KBM-7 (cell line): ENCODE measurements around the gene UQCC5.
A peak's percentile ranks its signal among the peaks of the same experiment; 100 is the strongest.

Experiments
- DNase-seq: peaks from one replicate; pipeline ENCODE4 v3.0.0-alpha.2; 2015
- in situ Hi-C: fragments of 300-500 bp; cut with MboI; formaldehyde crosslinking; loops from 2 replicates; pipeline ENCODE4 v1.14.3; 2020; ENCODE audit warnings: low sequenced_read_pairs, low pct_unique_long_range_greater_than_20kb, mixed read lengths

UQCC5 gene

GRCh38 chr3:52530918-52531826 is 5.2 kb upstream of the UQCC5 start:
- DNase-seq, result no peak
- in situ Hi-C loops, result no loop called here

- DNase-seq, result no peak
- in situ Hi-C loops, result no loop called here
Measured at GRCh38 chr3:52531860-52532516, 4.4 kb upstream of the UQCC5 start.

- DNase-seq, result peak; percentile 30
- in situ Hi-C loops, result no loop called here
Measured at GRCh38 chr3:52532517-52532837, 3.9 kb upstream of the UQCC5 start.

DNA sequence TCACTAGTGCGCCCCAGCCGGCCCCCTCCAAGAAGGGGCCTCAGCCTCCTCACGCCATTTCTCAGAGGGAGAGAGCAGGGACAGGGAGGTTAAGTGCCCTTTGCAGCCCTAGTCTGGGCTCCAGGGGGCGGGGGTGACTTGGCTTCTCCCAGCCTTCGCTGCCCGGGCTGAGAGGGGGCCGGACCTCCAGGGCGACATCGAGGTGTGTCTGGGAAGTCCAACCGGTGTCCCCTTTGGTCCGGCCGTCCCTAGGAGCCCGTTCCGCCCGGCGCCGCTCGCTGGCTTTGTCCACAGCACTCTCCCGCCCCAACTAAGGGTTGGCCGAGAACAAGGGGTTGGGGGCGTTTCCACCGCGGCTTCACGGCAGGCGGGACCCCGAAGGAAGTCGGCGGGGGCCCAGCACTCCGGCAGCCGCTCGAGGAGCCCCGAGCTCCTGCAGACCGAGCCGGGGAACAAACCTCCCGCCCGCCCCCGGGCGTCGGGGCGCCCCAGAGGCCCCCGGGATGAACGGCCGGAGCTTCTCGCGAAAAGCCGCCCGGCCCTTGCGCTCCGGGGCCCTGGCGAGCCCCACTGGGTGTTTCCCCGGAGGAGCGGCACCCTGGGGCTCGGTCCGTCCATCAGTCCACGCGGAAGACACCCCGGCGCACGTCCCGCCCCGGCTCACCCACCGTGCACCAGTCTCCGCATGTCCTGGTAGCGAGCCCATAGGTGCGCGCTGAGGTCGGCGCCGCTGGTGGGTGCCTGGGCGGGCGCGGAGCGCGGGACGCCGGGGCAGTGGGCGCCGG is 3.4 kb upstream of the UQCC5 start:
- peak; percentile 21 for DNase-seq
- in situ Hi-C loops, result no loop called here

DNA sequence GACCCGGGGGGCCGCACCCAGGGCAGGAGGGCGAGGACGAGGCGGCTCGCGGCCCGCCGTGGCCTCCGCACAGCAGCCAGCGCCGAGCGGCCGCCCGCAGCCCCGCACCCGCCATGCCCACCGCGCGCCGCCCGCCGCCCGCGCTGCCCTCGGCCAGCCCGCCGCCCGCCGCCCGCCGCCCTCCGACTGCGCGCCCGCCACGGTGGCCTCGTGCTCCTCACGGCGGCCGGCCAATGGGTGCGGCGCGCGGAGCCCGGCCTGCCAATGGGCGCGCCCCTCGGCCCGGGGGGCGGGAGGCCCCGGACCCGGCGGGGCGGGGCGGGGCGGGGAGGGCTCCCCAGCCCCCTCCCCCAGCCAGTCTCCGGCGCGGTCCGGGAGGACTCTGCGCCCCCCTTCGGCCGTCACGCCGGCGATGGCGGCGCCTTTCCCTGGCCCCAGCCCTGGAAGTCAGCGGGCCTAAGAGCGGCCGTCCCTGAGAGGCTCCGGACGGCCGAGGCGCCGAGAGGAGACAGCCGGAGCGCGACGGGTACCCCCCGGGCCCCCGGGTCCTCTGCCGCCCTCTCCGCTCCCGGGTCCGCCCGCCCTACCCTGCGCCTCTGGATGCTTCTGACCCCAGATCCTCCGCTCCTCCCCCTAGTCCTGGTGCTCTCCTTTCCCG is 2.7 kb upstream of the UQCC5 start, which contains the start of gene NT5DC2:
NT5DC2 (minus strand) TSS at position 235 of the 658 bp plus-strand sequence; CDS start at position 115, 120 bp downstream.
- peak; percentile 21 for DNase-seq
- in situ Hi-C loops, result no loop called here

- in situ Hi-C loops, result no loop called here
- DNase-seq, result no peak
Measured at GRCh38 chr3:52534281-52535183, 1.9 kb upstream of the UQCC5 start.

DNA sequence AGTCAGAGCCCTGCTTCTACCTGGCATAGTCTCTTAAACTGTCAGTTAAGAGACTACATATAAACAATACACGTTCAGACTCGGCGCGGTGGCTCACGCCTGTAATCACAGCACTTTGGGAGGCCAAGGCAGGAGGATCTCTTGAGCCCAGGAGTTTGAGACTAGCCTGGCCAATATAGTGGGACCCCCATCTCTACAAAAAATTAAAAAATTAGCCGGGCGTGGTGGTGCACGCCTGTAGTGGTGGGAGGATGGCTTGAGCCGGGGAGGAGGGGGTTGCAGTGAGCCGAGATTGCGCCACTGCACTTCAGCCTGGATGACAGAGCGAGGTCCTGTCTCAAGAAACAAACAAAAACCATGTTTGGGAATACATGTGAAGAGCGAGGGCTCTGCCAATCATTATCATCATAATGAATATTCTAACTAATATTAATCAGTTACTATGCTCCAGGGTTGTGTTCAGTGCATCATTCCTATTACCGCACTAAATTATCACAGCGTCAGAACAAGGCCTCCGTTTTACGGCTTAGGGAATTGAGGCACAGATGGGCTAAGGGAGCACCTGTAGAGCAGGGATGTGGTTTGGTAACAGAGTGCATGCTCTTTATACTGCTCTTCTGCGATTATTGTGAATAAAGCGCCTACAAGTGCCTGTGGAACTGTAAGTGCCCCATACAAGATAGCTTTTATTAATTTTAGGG is 844 bp upstream of the UQCC5 start:
- in situ Hi-C loops, result no loop called here
- DNase-seq, result no peak

- no peak for DNase-seq
- in situ Hi-C loops, result no loop called here
Measured at GRCh38 chr3:52536112-52536368, 365 bp upstream of the UQCC5 start.

DNA sequence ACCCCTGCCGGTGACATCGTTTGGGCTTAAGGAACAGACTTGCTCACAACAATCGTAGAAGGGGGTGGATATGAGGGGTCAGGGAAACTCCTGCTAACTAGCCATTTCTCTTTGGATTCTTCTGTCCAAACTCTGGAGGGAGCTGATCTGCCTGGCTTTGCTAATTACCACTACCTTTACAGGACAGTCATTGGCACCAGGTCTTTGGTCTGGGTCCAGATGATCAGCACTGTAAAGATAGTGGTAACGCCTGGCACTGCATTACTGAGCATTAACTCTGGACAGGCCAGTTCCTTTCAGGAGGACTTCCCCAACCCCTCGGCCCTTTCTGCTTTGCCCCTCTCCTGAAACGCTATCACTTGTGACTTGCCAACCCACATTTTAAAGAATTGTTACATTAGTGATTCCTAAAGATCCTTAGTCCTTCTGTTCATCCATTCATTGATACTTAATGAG is 788 bp downstream of the UQCC5 start:
- no peak for DNase-seq

DNA sequence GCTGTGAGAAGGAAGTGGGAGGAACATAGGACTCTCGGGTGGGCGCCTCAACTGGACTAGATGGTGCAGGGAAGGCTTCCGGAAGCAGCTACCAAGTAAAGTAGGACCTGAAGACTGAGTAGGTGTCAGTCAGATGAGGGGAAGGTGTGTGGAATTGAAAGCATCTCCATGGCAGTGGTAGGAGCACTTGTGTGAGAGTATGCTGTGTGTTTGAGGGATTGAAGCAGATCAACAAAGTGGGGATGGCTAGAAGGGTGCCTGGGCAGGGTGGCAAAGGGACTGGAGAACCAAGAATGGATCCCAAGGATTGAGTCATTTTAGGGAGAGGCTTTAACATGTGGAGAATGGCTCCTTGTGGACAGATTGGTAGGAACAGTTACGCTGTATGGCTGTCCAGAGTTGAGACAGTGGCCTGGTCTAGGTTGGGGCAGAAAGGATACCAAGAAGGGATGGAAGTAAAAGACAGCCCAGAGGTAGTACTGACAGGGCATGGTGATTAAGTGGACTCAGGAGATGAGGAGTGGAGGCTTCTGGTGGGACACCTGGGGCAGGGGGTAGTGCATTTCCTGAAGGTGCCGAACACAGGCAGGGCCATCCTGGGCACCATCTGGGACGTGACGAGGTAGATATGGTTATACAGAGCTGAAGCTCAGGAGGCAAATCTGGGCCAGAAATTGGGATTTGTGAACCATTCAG is 1.5 kb downstream of the UQCC5 start:
- no peak for DNase-seq
- in situ Hi-C loops, result no loop called here

More for the DNA sequence above, 788 bp downstream of the UQCC5 start:
- in situ Hi-C loops, result no loop called here

DNA sequence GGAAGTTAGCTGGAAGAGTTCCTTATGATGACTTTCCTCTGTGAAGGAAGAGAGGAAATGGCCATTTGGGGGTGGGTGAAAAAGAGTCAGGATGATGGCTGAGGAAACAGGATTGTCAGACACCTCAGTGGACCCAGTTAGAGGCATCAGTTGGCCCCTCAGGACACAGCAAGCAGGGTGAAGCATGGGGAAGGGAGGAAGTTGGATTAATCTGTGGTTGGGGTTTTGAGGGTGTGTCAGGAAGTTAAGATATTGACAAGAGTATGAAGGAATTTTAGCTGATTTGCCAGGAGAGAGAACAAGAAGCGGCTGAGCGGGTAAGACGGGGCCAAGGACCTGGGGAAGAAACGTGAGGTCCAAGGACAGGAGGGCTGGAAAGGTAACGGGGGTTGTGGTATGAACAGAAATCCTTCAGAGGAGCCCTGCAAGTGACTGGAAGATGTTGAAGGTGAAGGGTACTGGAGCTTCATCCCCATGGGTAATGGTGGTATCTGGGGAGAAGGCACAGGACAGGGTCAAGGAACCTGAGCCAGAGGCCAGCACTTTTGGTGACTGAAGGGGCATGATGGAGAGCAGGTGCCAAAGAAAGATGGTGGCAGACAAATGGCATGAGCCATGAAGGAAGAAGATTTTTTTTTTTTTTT is 2.7 kb downstream of the UQCC5 start:
- in situ Hi-C loops, result no loop called here
- DNase-seq, result peak; percentile 64

DNA sequence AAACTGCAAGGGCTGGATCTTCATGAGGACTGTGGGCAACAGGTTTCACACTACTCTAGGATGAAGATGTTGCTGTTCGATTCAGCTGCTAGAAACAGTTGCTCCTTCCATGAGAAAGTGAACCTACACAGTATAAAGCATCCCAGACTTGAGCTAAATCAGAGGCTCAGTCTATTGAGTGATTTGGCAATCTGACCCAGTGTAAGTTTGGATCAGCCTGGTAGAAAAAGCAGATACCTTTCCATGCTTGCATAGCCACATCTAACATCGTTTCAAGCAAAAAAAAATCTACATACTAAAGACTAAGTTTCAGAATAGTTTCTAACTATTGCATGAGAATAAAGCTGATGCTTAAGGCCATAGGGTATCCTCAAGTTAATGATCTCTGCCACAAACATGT is 4.6 kb downstream of the UQCC5 start:
- DNase-seq, result no peak
- in situ Hi-C loops, result no loop called here

GRCh38 chr3:52544937-52545336 is 8.5 kb downstream of the UQCC5 start:
- no peak for DNase-seq
- in situ Hi-C loops, result no loop called here

DNA sequence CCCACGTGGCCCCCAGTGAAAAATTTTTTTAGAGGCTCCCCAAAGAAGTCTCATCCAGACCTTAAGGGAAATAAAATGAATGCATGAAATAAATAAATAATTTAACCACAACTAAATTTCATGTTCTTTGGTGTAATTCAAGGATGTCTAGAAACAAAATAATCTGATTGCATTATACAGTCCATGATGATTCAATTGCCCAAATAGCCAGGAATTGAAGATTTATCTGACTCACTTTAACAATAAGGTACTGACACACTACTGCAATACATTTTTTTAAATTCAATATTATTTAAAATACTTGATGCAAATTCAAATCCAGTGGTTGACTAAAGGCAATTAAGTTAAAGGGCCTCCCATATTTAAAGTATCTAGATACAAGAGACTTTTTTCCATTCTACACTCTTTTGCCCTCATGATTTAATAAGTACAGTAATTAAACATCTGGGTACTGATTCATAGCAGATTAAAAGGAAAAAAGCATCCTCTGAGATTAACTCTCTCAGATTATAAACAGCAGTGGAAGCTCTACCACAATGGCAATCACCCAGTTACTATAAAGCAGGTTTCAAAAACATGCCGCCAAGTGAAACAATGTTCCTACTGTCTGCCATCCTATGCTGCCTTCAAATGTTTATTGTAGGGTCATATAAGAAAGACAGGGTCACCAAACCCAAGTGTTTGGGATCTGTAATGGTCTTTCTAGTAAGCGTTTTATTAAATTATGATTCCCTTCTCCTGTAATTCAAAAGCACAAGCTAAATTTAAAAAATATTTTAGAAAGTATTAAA is 9.9 kb downstream of the UQCC5 start:
- DNase-seq, result no peak
- in situ Hi-C loops, result no loop called here

DNA sequence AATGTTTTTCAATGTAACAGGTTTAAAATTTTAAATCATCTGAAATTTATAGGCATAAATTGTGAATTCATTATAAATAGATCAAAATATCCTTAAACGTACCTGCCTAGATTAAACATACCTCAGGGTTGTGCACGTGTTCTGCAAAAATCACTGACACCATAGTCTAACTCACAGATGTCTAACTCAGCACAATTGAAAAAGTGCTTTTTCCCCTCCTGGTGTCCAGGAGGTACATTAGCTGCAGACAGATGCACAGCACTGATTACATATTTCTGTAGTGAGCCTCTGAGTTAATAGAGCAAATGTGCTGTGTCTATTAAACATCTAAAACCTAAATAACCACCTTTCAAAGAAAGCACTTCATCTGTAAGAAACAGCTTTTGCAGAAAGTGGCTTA is 10.7 kb downstream of the UQCC5 start:
- in situ Hi-C loops, result no loop called here
- no peak for DNase-seq

DNA sequence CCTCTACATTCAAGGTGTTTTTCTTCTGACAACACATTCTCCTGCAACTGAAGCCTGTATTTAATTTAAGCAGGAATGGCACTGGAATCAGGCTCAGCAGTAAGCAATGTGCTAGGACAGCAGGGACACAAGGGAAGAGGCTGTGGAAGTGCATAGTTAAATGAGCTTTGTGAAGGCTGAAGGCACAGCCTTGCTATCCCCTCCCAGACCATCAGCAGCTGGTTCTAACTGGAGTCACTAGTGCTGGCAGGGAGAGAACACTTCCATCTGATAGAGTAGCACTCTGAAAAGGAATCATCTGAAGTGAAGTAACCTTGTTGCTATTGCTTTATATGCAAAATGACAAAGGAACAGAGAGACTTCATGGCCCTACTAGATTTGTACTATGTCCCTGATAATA is 14.7 kb downstream of the UQCC5 start:
- in situ Hi-C loops, result no loop called here

More for the DNA sequence above, 14.7 kb downstream of the UQCC5 start:
- no peak for DNase-seq
